ENCODE data around the gene ARHGAP19. TPM values are rescaled to one million over a fixed set of nuclear protein-coding genes. Genes with fewer than 3 reads are reported as not detected.

Gene ARHGAP19
- total RNA-seq, 1 experiment from 2014 or later: 59.0 TPM

DNA sequence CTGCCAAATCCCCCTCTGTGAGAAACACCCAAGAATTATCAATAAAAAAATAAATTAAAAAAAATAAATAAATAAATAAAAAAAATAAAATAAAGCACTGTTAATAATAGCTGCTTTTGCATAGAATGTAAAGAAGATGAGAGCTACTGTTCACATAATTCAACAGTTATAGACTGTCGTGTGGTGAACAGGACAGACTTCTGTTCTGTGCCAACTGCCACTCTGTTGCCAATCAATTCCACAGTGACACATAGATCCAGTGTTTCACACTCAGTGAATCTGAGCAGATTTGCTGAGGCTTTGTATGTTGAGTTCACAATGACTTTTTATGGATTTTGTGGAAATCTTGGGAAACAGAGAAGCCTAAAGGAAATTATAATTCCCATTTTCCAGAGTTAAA lies 14.9 kb downstream of the ARHGAP19 start:
- ChIA-PET CTCF (no interaction called here), POLR2A (ENCODE audit: low non-redundant PET) (no interaction called here)
- no peak for TF ChIP-seq EZH2 (IDR thresholded peaks at IDR 0.05; ENCODE audit: borderline replicate concordance, low read depth, low read length, poor library complexity, severe bottlenecking)
- TF ChIP-seq, protein P1, sequence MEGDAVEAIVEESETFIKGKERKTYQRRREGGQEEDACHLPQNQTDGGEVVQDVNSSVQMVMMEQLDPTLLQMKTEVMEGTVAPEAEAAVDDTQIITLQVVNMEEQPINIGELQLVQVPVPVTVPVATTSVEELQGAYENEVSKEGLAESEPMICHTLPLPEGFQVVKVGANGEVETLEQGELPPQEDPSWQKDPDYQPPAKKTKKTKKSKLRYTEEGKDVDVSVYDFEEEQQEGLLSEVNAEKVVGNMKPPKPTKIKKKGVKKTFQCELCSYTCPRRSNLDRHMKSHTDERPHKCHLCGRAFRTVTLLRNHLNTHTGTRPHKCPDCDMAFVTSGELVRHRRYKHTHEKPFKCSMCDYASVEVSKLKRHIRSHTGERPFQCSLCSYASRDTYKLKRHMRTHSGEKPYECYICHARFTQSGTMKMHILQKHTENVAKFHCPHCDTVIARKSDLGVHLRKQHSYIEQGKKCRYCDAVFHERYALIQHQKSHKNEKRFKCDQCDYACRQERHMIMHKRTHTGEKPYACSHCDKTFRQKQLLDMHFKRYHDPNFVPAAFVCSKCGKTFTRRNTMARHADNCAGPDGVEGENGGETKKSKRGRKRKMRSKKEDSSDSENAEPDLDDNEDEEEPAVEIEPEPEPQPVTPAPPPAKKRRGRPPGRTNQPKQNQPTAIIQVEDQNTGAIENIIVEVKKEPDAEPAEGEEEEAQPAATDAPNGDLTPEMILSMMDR (conservative IDR thresholded peaks at IDR 0.05; ENCODE audit: low read depth, low read length): no peak
- BruUV-seq (replicated peaks): no TSS peak
- Histone ChIP-seq H3K9me3 (ENCODE audit: low read depth, low read length, poor library complexity, severe bottlenecking) (no peaks in the 10 kb centered on the region), H3K27ac (ENCODE audit: low read depth, low read length, poor library complexity, severe bottlenecking) (no peak overlapping the region), H3K27me3 (replicated peaks; ENCODE audit: insufficient read depth, low read depth, low read length, poor library complexity) (no peaks in the 10 kb centered on the region), H3K36me3 (ENCODE audit: insufficient read depth, low read length, poor library complexity, severe bottlenecking) (peaks cover 2% of the 10 kb centered on the region), H3K4me3 (ENCODE audit: low read depth, low read length, poor library complexity, severe bottlenecking) (no peak overlapping the region), H3K4me1 (ENCODE audit: insufficient read depth, low read length, poor library complexity, severe bottlenecking) (peaks cover 21% of the 10 kb centered on the region)
- DNase-seq (ENCODE audit: low spot score): no peak
- intact Hi-C loops (cut with micrococcal nuclease; ENCODE audit: unreplicated experiment): loop anchor here (5.0 kb wide), 1 partner anchor 55 kb away; the partner anchor contains the start of gene FRAT2

DNA sequence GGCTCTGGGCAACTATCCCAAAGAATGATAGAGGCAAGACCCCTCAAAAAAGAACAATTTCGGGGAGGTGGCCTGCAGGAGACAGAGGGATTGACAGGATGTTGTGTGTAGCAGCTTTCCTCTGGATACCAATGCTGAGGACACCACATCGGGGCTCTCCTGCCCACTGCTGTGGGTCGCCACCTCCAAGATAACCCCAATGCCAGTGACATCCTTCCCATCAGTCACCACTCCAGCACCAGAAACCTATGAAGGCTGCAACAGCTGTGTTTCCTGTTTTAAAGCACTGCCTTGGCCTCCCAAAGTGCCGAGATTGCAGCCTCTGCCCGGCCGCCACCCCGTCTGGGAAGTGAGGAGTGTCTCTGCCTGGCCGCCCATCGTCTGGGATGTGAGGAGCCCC lies 17.6 kb downstream of the ARHGAP19 start:
- intact Hi-C loops (cut with micrococcal nuclease; ENCODE audit: unreplicated experiment): loop anchor here (5.0 kb wide), 1 partner anchor 57 kb away; the partner anchor contains the start of gene FRAT2
- CTCF ChIA-PET: no interaction called here

DNA sequence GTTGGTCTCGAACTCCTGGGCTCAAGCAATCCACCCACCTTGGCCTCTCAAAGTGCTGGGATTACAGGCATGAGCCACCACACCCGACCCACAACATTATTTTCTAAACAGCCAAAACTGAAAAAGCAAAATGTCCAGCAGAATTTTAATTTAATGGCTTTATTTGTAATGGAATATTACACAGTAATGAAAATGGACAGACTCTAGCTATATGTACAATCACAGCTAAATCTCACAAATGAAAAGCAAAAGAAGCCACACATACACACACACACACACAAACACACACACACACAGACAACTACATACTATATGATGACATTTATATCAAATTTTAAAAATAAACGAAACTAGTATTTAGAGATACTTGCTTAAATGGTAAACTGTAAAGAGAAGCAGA lies 18.7 kb downstream of the ARHGAP19 start:
- no TSS peak for BruUV-seq (replicated peaks)
- H3K27me3 ChIP-seq (replicated peaks; ENCODE audit: insufficient read depth, low read depth, low read length, poor library complexity): no peaks in the 10 kb centered on the region
- no peak overlapping the region for H3K27ac ChIP-seq (ENCODE audit: low read depth, low read length, poor library complexity, severe bottlenecking)
- peaks cover 12% of the 10 kb centered on the region for H3K4me1 ChIP-seq (ENCODE audit: insufficient read depth, low read length, poor library complexity, severe bottlenecking)
- DNase-seq (ENCODE audit: low spot score): no peak
- intact Hi-C loops (cut with micrococcal nuclease; ENCODE audit: unreplicated experiment): no loop called here
- POLR2A ChIA-PET (ENCODE audit: low non-redundant PET): no interaction called here
- peaks cover 2% of the 10 kb centered on the region for H3K36me3 ChIP-seq (ENCODE audit: insufficient read depth, low read length, poor library complexity, severe bottlenecking)
- CTCF ChIA-PET: no interaction called here
- peaks cover 5% of the 10 kb centered on the region for H3K9me3 ChIP-seq (ENCODE audit: low read depth, low read length, poor library complexity, severe bottlenecking)
- no peak for TF ChIP-seq EZH2 (IDR thresholded peaks at IDR 0.05; ENCODE audit: borderline replicate concordance, low read depth, low read length, poor library complexity, severe bottlenecking)
- TF ChIP-seq, protein P1 (conservative IDR thresholded peaks at IDR 0.05; ENCODE audit: low read depth, low read length): no peak
- H3K4me3 ChIP-seq (ENCODE audit: low read depth, low read length, poor library complexity, severe bottlenecking): no peak overlapping the region

More for the DNA sequence above, 17.6 kb downstream of the ARHGAP19 start:
- BruUV-seq (replicated peaks): no TSS peak
- peaks cover 2% of the 10 kb centered on the region for H3K36me3 ChIP-seq (ENCODE audit: insufficient read depth, low read length, poor library complexity, severe bottlenecking)
- H3K9me3 ChIP-seq (ENCODE audit: low read depth, low read length, poor library complexity, severe bottlenecking): peaks cover 5% of the 10 kb centered on the region
- H3K4me1 ChIP-seq (ENCODE audit: insufficient read depth, low read length, poor library complexity, severe bottlenecking): peaks cover 21% of the 10 kb centered on the region
- no peak overlapping the region for H3K27ac ChIP-seq (ENCODE audit: low read depth, low read length, poor library complexity, severe bottlenecking)
- DNase-seq (ENCODE audit: low spot score): no peak
- no peak overlapping the region for H3K4me3 ChIP-seq (ENCODE audit: low read depth, low read length, poor library complexity, severe bottlenecking)
- H3K27me3 ChIP-seq (replicated peaks; ENCODE audit: insufficient read depth, low read depth, low read length, poor library complexity): no peaks in the 10 kb centered on the region
- no peak for TF ChIP-seq EZH2 (IDR thresholded peaks at IDR 0.05; ENCODE audit: borderline replicate concordance, low read depth, low read length, poor library complexity, severe bottlenecking)
- TF ChIP-seq, protein P1 (conservative IDR thresholded peaks at IDR 0.05; ENCODE audit: low read depth, low read length): no peak
- POLR2A ChIA-PET (ENCODE audit: low non-redundant PET): interaction anchor here (0.6 kb wide), 1 partner anchor 1743 kb away, joined by 3 read pairs; no protein-coding TSS in a partner anchor

Data from A673 (cell line).